Limb (tissue), 2 donors: ENCODE measurements around the gene CSNK1A1L.
"Not testable (repeated sequence)": the region's sequence is repeated elsewhere in the genome, so short reads cannot be mapped to it uniquely, and the experiment has no call there.

Experiments
- DNase-seq, 2 donors: peaks; one replicate each; pipeline ENCODE4 v3.0.0-alpha.2; 2016; ENCODE audit errors: extremely low spot score in 2 of 2

The CSNK1A1L gene

DNA sequence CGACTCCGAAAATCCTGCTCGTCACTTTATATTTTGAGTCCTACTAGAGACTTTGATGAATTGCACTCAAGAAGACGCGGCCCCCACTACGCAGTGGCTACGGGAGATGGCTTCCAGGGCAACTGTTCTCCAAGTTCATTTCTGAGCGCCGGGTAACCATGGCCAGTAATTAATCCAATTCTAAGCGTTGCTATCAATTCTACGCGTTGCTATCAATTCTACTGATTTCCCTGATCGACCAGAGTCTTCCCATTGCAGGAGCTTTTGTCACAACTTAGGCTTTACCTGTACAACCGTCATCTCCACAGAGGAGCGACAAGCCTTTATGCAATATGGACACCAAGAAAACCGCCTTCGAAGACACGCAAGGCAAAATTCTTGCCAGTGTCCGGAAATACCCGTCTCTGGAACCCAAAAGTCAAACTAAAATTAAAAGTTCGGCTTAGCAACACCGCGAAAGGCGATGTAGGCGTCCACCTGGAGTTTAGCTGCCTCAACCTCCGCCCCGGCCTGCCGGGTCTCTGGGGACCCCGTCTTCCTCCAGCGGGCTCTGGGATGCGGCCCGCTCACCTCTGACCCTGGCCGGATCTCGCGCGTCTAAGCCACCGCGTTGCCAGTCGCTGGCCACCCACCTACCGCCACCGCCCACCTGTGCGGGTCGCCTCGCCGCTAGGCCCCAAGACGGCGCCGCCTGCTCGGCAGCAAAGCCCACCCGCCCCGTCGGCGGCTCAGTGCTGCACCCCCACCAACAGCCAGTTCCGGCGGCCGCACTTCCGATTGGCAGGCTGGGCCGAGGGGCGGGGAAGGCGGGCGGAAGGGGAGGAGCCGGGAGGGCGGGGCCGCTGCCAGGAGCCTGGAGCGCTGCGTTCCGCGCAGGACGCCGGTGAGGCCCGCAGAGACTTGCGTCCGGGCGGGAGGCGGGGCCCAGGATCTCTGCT, 46.3 kb downstream of the CSNK1A1L start, which contains the start of gene SUPT20H:
Gene SUPT20H (minus strand): TSS at position 779 of the 938 bp plus-strand sequence. CDS start 8,198 bp downstream, outside the sequence.
- DNase-seq = peak; percentile 91 to 98

DNA sequence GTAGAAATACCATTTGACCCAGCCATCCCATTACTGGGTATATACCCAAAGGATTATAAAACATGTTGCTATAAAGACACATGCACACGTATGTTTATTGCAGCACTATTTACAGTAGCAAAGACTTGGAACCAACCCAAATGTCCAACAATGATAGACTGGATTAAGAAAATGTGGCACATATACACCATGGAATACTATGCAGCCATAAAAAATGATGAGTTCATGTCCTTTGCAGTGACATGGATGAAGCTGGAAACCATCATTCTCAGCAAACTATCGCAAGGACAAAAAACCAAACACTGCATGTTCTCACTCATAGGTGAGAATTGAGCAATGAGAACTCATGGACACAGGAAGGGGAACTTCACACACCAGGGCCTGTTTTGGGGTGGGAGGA, 49.2 kb downstream of the CSNK1A1L start:
- not testable (repeated sequence) for DNase-seq
